Upper lobe of right lung (tissue), 1 donor: ENCODE results near the gene ATXN7. TPM values are rescaled to one million over a fixed set of nuclear protein-coding genes. Genes with fewer than 3 reads are reported as not detected.

ENCODE experiments used
- total RNA-seq: library from RNA; stranded (reverse); fragmentation: NEBNext Ultra II Directional; extraction: Animal tissue kit (Norgen Biotek cat#: 25700); gene quantifications from one replicate; pipeline ENCODE4 v1.2.1, GENCODE V29; 2021
- donor health status: DM: no; HTN: yes; CAD: no; lungs with severe emphysema.

The ATXN7 gene
- total RNA-seq, 1 donor from 2014 or later = 35.5 TPM

Other genes with a start within 250 kb of the ATXN7 start
- gene SNTN, start 211.2 kb upstream of the ATXN7 start, total RNA-seq = not detected
- gene C3orf49, start 44.6 kb upstream of the ATXN7 start, total RNA-seq = not detected
- 46.9 TPM for gene THOC7, start 62 bp upstream of the ATXN7 start, total RNA-seq
- gene SCAANT1, start 48.5 kb downstream of the ATXN7 start, total RNA-seq = not detected
- gene PSMD6, start 159.6 kb downstream of the ATXN7 start, total RNA-seq = 52.2 TPM